Fibroblast of lung (primary cell): ENCODE results near the gene COL11A1. TPM values are rescaled to one million over a fixed set of nuclear protein-coding genes. Genes with fewer than 3 reads are reported as not detected.

Experiments
- DNase-seq, 2 donors: peaks; one replicate each; pipeline versions ENCODE4 v3.0.0 to v3.0.0-alpha.2; 2010; ENCODE audit warnings: low read depth in 2 of 2
- H2AFZ ChIP-seq: 2 replicates; pipeline ENCODE4 v1.5.1; 2012; ENCODE audit warnings: low read length, control low read depth, inconsistent platforms
- H3K27ac ChIP-seq: 2 replicates; pipeline ENCODE4 v1.5.1; 2011; ENCODE audit warnings: low read length, control low read depth; ENCODE audit not compliant: insufficient read depth
- H3K27me3 ChIP-seq: 2 replicates; pipeline ENCODE4 v1.5.1; 2011; ENCODE audit warnings: mild to moderate bottlenecking, low read length; ENCODE audit not compliant: control insufficient read depth, insufficient read depth
- H3K36me3 ChIP-seq: 2 replicates; pipeline ENCODE4 v1.5.1; 2011; ENCODE audit warnings: low read length; ENCODE audit not compliant: control insufficient read depth, insufficient read depth
- H3K4me1 ChIP-seq: 2 replicates; pipeline ENCODE4 v1.5.1; 2011; ENCODE audit warnings: low read length; ENCODE audit not compliant: control insufficient read depth, insufficient read depth; ENCODE audit errors: extremely low read depth
- H3K4me2 ChIP-seq: 2 replicates; pipeline ENCODE4 v1.5.1; 2011; ENCODE audit warnings: low read length, control low read depth; ENCODE audit not compliant: insufficient read depth; ENCODE audit errors: extremely low read depth
- H3K4me3 ChIP-seq, 4 experiments: fragments of 200-600 bp in 1 of 4; sonication (generic) in 1 of 4; replicated peaks in 1 of 4; 2 replicates each; pipeline ENCODE4 v1.5.1; 2011 to 2016; ENCODE audit warnings: low read length in 4 of 4, low read depth in 3 of 4, mild to moderate bottlenecking in 3 of 4, control low read depth in 2 of 4, inconsistent platforms in 1 of 4, mixed read lengths in 1 of 4; ENCODE audit not compliant: insufficient read depth in 1 of 4; ENCODE audit errors: control extremely low read depth in 1 of 4
- H3K79me2 ChIP-seq: 2 replicates; pipeline ENCODE4 v1.5.1; 2012; ENCODE audit warnings: mild to moderate bottlenecking, low read length, inconsistent platforms; ENCODE audit not compliant: control insufficient read depth, insufficient read depth
- H3K9ac ChIP-seq: 2 replicates; pipeline ENCODE4 v1.5.1; 2011; ENCODE audit warnings: mild to moderate bottlenecking, low read length, control low read depth; ENCODE audit not compliant: insufficient read depth
- H3K9me3 ChIP-seq: 2 replicates; pipeline ENCODE4 v1.5.1; 2012; ENCODE audit warnings: low read depth, low read length; ENCODE audit not compliant: control insufficient read depth, insufficient read depth
- H4K20me1 ChIP-seq: 2 replicates; pipeline ENCODE4 v1.5.1; 2011; ENCODE audit warnings: low read length; ENCODE audit not compliant: control insufficient read depth, insufficient read depth; ENCODE audit errors: extremely low read depth
- EZH2 ChIP-seq: IDR thresholded peaks from 2 replicates; pipeline ENCODE4 v1.5.1; 2012; ENCODE audit warnings: low read length, control low read depth, mild to moderate bottlenecking; ENCODE audit errors: missing control alignments
- polyA plus RNA-seq, 2 donors: library from polyadenylated mRNA; depleted of rRNA in 1 of 2; stranded (reverse) in 1 of 2; unstranded in 1 of 2; fragments of >200 nt; gene quantifications; 2 replicates each; pipeline ENCODE4 v1.2.1, GENCODE V29; 2011 to 2012; ENCODE audit warnings: missing spikeins in 1 of 2
- total RNA-seq: library from RNA; depleted of rRNA; stranded (reverse); fragments of >200 nt; gene quantifications from 2 replicates; pipeline ENCODE4 v1.2.1, GENCODE V29; 2014
- TF ChIP-seq, protein P1 (sequence below), 2 donors: IDR thresholded peaks in 1 of 2; conservative IDR thresholded peaks in 1 of 2; 1 replicate in 1 of 2; 2 replicates in 1 of 2; pipeline ENCODE4 v1.5.1; 2011 to 2012; ENCODE audit warnings: low read length in 2 of 2, control low read depth in 1 of 2, inconsistent platforms in 1 of 2, low read depth in 1 of 2, mild to moderate bottlenecking in 1 of 2

The COL11A1 gene
- total and polyA plus RNA-seq, 2 donors (not counting 1 experiment from before 2014, with no cell fraction given) = 2.6 to 8.9 TPM

DNA sequence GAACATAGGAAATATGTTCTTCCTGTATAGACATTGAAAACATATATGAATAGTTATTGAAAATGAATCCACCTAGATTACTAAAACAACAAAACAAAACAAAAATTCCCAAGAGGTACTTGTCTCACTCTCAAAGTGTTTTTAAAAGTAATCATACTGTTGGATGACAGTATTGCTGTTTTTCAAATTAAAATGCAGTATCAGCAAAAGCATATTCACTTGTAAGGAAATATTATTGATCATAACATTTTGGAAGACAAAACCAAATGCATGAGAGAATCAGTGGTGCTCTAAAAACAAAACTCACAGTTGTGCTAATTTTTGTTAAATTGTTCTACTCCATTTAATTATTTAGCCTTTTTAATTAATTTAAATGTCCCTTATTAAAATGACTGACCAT, 131.0 kb downstream of the COL11A1 start:
- H3K4me3 ChIP-seq = no peak overlapping the region
- H3K9ac ChIP-seq = no peak overlapping the region
- no peaks in the 10 kb centered on the region for H3K36me3 ChIP-seq
- H3K4me1 ChIP-seq = no peaks in the 10 kb centered on the region
- no peaks in the 10 kb centered on the region for H3K27me3 ChIP-seq
- no peaks in the 10 kb centered on the region for H4K20me1 ChIP-seq
- H3K27ac ChIP-seq = no peak overlapping the region
- no peaks in the 10 kb centered on the region for H3K79me2 ChIP-seq
- H3K9me3 ChIP-seq = no peaks in the 10 kb centered on the region
- no peak overlapping the region for H2AFZ ChIP-seq
- DNase-seq = no peak
- no peak overlapping the region for H3K4me2 ChIP-seq
- TF ChIP-seq, protein P1, sequence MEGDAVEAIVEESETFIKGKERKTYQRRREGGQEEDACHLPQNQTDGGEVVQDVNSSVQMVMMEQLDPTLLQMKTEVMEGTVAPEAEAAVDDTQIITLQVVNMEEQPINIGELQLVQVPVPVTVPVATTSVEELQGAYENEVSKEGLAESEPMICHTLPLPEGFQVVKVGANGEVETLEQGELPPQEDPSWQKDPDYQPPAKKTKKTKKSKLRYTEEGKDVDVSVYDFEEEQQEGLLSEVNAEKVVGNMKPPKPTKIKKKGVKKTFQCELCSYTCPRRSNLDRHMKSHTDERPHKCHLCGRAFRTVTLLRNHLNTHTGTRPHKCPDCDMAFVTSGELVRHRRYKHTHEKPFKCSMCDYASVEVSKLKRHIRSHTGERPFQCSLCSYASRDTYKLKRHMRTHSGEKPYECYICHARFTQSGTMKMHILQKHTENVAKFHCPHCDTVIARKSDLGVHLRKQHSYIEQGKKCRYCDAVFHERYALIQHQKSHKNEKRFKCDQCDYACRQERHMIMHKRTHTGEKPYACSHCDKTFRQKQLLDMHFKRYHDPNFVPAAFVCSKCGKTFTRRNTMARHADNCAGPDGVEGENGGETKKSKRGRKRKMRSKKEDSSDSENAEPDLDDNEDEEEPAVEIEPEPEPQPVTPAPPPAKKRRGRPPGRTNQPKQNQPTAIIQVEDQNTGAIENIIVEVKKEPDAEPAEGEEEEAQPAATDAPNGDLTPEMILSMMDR (conservative IDR thresholded peaks at IDR 0.05 in 1 of 2, IDR thresholded peaks at IDR 0.05 in 1 of 2; ENCODE audit: low read depth in 1 of 2, low read length in 2 of 2) = no peak
- no peak for TF ChIP-seq EZH2

DNA sequence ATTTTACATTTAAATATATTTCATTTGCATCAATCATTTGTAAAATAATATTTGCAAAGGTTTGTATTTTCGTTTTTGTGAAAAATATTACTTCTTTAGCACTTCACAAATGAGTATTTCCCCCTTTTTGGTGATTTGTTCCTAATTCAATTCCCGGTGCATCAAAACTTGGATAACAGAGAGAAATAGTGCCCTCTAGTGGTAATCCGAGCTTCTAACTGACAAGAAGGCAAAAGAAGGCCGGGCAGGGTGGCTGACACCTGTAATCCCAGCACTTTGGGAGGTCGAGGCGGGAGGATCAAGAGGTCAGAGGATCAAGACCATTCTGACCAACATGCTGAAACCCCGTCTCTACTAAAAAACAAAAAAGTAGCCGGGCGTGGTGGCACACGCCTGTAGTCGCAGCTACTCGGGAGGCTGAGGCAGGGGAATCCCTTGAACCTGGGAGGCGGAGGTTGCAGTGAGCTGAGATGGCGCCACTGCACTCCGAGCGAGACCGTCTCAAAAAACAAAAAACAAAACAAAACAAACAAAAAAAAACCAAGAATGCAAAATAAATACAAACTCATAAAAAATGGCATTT, 137.7 kb downstream of the COL11A1 start:
- Histone ChIP-seq H2AFZ (no peak overlapping the region), H3K27ac (no peak overlapping the region), H3K4me3 (no peak overlapping the region), H3K79me2 (no peaks in the 10 kb centered on the region), H3K4me2 (no peak overlapping the region), H3K36me3 (no peaks in the 10 kb centered on the region), H3K9me3 (no peaks in the 10 kb centered on the region), H3K9ac (no peak overlapping the region), H4K20me1 (no peaks in the 10 kb centered on the region), H3K27me3 (no peaks in the 10 kb centered on the region), H3K4me1 (no peaks in the 10 kb centered on the region)
- DNase-seq = peak; percentile 47 to 78
- no peak for TF ChIP-seq EZH2
- TF ChIP-seq, protein P1 (conservative IDR thresholded peaks at IDR 0.05 in 1 of 2, IDR thresholded peaks at IDR 0.05 in 1 of 2; ENCODE audit: low read depth in 1 of 2, low read length in 2 of 2) = peak; percentile 60 to 61

DNA sequence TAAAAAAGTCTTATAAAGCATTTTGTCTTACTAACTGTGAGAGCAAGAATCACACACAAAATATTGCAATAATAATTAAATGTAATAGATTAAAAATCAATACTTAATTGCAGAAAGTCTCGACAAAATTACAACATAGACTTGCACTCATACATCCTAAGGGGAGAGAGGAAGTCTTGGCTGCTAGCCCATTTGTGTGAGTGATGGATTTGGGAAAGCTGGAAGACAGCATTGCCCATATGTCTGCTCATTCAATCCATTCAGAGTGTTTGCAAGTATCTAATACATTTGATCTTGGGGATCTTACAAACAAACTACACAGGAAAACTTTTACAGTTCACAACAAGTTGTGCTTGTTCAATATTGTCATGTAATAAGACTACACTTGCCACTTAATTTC, 140.5 kb downstream of the COL11A1 start:
- Histone ChIP-seq H3K9ac (no peak overlapping the region), H3K9me3 (no peaks in the 10 kb centered on the region), H4K20me1 (no peaks in the 10 kb centered on the region), H3K4me2 (no peak overlapping the region), H3K27me3 (no peaks in the 10 kb centered on the region), H3K27ac (no peak overlapping the region), H3K79me2 (no peaks in the 10 kb centered on the region), H2AFZ (no peak overlapping the region), H3K4me3 (no peak overlapping the region), H3K36me3 (no peaks in the 10 kb centered on the region), H3K4me1 (no peaks in the 10 kb centered on the region)
- TF ChIP-seq EZH2 = no peak
- TF ChIP-seq, protein P1 (conservative IDR thresholded peaks at IDR 0.05 in 1 of 2, IDR thresholded peaks at IDR 0.05 in 1 of 2; ENCODE audit: low read depth in 1 of 2, low read length in 2 of 2) = no peak
- DNase-seq = peak in 1 of 2 donors; percentile 15
